GM12892 (cell line): ENCODE measurements around the gene TBL1XR1.

Experiments
- POLR2A ChIP-seq: IDR thresholded peaks from 2 replicates; pipeline ENCODE4 v1.6.1; 2011; ENCODE audit warnings: low read depth, low read length, control low read depth
- TAF1 ChIP-seq: IDR thresholded peaks from 2 replicates; pipeline ENCODE4 v1.6.1; 2011; ENCODE audit warnings: low read depth, mild to moderate bottlenecking, control low read depth, low read length, borderline replicate concordance

DNA sequence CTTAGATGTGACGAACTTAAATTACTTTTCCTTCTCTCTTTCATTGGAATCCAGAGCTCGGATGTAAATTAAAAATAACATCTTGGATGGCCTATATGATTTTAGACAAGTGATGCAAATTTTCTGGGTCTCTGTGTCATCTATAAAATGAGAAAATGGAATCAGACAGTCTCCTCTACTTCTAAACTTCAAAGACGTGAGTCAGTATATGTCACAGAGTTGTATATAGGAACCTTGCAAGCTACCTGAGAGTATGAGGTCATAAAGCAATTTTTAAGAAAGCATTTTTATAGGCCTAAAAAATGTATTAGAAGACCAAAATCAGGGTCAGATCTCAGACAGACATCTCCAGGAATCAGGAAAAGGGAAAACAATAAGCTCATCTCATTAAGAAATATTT lies 128.3 kb downstream of the TBL1XR1 start:
- TF ChIP-seq POLR2A (no peak), TAF1 (no peak)
